ENCODE data around the gene TSPAN4.

TSPAN4 gene

DNA sequence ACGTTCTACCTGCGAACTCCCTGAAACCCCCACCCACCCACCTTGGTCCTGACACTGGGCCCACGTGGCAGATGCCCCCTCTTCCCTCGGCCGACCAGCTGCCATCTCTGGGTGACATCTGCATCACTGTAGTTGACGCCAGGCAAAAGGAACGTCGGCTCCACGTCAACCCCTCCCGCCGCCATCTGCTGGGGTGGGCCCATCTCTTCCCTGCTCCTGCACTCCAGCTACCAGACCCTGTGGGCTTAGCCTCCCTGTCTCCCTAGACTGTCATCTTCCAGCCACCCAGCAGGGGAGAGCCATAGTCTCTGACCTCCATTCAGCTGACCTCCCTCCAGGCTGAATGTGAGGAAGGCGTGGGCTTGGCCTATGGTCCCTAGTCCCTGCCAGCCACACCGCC, 46.6 kb downstream of the TSPAN4 start:
- no peak for DNase-seq

DNA sequence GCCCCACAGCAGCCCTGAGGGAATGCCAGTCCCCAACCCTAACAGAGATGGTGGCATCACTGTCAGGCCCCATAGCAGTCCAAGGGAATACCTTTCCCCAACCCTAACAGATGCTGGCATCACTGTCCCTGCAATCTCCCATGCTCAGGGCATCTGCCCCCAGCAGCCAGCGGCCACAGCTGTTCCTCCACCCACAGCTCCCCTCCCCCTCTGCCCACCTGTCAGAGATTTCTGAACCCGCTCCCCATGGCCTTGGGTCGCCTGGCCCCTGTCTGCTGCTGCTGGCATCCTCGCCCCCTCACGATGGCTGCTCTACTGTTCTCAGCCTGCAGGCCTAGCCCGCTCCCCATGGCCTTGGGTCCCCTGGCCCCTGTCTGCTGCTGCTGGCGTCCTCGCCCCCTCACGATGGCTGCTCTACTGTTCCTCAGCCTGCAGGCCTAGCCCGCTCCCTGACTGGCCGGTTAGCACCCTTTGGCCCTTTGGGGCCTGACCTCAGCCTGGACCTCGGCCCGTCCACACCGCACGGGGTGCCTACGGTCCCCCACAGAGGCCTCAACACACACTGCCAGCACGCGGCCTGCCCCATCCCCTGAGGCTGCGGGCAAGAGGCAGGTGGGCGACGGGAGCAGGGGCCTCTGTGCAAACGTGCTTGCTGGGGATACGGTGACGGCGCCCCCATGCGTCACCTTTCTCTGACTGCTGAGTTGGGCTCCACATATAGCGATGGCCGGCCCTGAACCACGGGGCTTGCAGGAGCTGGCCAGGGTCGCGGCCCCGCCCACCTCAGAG, 47.2 kb downstream of the TSPAN4 start:
- DNase-seq: no peak

DNA sequence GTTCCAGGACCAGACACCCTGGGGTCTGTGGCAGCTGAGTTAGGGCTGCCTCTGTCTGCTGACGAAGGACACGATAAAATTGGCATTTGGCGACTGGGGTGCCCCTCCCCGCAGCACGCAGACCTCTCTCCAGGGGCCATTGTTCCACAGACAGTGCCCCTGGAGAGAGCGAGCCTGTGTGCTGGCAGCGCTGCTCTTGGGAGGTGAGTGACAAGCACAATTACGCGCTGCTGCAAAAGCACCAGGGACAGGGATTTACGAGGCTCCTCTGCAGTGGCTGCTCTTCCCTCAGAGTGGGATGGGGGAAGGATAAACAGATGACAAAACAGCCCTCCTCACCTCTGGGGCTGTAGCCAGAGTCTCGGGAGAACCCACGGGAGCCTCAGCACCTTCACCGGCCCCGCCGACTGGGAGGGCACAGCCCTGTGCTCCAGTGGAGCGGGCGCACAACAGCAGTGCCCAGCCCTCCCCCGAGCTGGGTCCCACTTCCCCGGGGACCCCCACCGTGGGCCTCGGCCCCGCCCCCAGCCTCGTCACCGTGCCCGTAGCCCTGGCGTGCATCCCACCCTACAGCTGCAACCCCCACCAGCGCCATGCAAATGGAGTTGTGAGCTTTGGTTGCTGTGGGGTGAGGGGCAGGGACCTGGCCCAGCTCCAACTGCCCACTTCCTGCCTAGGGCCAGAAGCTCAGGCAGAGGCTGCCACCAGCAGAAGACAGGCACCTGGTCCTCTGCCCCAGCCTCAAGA, 48.3 kb downstream of the TSPAN4 start:
- DNase-seq: no peak

DNA sequence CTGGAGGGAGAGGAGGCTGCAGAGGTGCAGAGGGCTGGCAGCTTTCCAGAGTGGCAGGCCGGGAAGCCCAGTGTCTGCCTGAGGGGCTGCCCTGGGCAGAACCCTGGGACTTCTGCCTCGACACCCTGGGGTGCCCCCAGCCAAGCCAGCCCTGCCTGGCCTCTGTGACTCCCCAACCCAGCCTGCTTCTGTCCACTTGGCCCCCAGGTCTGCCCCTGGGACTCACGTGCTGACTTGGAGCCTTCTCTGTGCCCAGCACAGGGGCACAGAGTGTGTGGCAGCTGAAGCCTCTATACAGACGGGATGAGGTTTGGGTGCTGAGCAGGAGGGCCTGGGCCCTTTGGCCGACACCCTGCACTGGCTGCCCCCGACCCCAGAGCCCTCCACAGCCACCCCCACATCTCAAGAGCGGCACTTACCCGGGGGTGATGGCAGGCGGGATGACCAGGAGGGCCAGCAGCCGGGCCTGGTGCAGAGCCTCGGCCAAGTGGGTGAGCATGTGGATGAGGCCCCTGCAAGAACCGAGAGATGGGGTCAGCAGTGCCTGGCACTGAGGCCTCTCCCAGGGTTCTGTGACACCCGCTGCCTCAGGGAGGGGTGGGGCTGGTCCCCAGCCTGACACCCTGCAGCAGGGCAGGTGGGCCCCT, 50.5 kb downstream of the TSPAN4 start:
- DNase-seq: no peak

DNA sequence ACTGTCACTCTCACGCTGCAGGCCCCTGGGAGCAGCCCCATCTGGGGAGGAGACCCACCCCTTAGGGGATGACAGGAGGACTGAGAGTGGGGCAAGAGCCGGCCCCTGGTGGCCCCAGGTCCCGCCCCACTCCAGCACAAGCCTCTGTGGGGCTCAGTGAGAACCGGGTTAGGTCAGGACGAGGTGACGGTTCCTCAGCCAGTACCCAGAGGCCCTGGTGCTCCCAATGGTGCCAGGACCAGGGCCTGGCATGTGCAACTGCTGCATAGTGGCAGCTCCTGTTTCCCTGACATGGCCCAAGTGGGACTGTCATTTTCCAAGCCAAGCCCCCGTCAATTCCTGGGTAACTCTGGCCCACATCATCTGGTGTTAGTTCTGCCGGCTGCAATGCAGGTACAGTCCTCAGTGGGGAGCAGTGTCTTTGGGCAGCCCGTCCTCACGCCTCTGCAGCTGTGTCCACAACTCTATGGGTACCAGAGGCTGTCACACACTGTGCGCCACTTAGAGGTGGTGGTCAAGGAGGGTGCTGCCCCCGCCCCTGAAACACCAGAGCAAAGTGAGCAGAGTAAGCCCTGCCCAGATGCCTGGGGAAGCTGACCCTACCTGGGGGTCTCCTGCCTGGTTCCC, 52.0 kb downstream of the TSPAN4 start:
- DNase-seq: no peak

DNA sequence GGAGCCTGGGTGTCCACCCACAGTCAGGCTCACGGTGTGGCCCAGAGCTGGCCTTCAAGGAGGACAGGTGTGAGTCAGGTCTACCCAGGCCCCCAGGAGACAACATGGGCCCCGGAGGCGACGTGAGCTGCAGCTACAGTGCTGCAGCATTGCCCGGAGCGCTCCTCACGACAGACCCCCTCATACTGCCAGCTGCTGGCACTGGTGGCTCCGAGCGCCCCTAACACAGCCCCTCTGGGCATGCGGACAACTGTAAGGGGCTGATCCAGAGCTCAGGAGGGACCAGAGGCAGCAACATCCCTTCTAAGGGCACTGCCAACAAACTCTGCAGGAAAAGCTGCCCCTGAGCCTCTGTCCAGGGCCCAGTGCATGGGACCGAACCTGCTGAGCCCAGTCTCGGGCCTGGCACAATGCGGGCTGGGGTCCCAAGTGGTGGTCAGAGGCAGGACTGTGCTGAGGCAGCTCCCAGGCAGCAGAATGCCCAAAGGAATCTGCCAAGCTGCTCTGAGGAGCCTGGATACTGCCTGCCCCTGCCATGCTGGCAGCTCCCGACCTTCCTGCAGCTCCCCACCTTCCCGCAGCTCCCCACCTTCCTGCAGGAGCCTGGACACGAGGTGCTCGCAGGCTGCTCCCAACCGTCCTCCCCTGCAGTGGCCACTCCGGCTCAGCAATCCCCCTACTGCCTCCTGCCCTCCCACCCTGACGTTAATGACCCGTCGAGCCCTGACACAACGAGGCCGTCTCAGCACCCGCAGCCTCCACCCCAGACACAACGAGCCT, 52.9 kb downstream of the TSPAN4 start:
- DNase-seq: no peak

DNA sequence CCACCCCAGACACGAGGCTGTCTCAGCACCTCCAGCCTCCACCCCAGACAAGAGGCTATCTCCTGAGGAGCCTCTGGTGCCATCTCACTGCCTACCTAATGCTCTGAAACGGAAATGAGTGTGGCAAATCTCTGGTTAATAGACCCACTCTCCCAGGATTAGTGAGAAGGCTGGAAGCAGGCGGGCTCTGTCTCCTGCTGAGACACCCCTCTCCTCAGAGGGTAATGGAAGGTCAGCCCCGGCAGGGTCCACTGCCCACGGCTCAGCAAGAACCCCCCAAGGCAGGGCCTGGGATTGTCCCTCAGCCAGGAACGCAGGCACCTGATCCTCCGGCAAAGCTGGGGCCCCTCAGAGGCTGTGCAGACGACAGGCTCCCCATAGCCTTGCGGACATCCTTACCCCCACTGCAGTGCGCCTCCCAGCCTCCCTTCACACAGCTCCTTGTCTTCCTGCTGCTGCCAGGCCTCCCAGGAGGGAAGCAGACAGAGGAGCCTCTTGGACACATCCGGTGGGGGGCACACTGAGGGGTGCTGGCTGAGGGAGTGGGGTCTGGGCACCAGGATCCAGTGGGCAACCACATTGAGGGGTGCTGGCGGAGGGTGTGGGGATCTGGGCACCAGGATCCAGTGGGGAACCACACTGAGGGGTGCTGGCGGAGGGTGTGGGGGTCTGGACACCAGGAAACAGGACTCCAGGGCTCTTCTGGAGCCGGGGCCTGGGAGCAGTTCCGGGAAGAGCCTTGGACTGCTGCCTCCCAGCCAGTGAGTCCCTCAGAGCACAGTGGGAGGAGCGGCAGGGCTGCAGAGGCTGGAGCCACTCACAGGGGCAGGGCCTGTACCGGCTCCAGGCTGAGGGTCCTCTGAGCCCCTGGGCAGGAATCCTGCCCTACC, 54.8 kb downstream of the TSPAN4 start:
- DNase-seq: peak in 1 of 14 donors; percentile 27

DNA sequence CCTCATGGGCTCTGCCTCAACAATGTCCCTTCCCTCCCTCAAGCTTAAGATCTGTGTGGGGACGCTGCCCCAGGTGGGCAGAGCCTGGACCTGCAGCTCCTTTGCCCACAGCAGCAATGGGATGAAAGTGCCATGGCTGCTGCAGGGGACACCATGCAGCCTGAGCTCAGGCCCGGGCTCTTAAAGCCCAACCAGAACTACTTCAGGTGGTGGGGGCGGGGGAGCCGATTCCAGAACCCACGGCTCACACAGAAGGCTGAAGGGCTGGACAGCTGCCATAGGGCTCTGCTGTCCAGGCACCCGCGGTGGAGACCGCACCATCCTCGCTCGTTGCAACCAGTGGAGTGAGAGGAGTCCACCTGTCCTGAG, 55.5 kb downstream of the TSPAN4 start:
- DNase-seq: peak in 2 of 14 donors; percentile 42 to 92

DNA sequence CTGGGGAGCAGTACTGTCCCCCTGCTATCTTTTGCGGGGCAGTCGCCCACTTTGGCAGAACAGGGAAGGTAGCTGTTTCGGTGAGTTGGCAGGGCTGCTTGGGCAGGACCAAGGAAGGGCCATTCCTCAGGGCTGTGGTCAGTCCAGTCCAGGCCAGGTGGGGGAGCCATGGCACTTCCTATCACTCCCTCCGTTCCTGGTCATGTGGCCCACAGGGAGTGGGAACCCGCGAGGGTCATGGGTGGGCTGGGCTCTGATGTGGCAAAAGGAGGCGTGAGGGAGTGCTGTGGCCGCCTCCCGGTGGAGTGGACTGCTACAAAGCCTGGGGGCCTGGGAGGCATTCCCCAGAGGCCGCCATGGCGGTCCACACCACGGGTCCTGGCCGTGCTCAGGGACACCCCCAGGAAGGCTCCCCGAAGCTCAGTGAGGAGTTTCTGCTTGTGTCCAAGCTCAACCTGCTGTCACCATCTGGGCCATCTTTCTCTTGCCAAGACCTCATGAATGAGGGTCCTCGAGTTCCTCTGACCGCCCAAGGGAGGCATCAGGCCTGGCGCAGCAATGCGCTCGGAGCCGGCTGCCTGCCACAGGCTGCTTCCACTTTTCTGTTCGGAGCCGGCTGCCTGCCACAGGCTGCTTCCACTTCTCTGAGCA, 56.0 kb downstream of the TSPAN4 start:
- DNase-seq: peak in 2 of 14 donors; percentile 35 to 92

DNA sequence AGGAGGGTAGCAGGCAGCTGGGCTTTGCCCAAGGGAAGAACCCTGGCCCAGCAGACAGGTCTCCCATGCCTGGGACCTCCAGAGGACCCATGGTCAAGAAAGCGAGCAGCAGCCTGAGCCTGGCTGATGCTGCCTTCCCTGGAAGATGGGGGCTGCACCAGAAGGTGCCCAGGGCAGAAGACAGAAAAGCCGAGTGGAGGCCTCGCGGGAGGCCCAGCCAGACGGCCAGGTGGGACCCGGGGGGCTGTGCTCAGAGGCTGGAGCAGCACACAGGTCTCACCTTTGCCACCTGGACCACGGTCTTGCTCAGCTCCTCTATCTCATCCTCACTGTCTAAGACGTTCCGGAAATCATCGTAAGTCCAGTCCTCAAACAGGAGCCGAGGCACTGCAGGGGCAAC, 57.1 kb downstream of the TSPAN4 start:
- no peak for DNase-seq

DNA sequence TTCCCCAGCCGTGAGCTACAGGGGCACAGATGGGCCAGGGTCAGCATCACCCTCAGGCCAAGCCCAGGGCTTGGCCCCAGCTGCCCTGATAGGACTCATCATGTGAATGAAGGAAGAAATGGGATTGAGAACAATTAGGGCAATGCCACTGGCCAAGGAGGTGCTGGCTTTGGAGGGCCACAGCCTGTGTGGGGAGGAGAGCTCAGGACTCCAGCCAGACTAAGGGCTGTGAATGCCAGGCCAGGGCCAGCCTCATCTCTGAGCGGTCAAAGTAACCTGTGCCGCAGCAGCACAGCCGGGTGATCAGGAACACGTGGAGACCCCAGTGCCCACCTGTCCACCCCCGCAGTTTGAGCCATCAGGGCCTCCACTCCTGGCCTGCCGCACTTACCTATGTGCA, 57.9 kb downstream of the TSPAN4 start:
- peak in 1 of 14 donors; percentile 27 for DNase-seq

DNA sequence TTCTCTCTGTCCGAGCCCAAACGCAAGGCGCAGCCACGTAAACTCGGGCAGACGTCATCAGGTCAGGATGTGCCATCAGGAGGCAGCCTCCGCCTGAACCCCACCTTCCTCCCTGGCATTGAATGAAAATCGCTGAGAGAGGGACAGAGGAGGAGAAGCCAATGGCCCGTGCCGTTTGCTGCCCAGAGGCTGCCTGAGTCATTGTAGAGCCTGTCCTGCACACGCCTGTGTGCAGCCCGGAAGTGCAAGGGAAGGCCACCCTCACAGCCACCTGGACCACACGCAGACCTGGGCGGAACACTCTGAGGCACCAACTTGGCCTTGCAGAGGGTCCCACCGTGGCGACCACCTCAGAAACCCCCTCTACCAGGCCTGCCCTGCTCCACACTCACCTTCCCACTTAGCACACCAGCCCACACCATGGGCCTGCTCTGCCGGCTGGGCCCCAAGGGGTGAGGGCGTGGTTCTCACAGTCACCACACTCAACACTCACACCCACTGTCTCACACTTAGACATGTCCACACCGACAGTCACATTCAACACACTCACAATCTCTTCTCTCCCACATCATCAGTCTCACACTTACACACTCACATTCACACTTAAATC, 58.9 kb downstream of the TSPAN4 start:
- DNase-seq: no peak

DNA sequence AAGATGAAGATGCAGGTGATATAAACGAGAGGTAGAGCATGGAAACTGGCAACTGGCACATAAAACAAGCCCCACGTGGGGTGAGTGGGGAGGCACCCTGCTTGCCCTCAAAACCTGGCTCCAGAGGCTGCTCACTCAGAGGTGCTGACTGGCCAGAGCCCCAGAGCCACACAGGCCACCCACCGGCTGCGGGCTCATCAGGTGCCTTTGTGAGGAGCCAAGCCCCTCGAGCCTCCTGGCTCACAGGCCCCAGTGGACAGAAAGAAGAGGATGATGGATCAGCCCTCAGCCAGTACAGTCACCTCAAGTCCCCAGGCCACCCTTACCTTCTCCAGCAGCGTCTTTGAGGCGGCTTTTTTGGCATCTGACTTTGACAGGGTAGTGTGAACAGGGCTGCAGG, 61.7 kb downstream of the TSPAN4 start:
- no peak for DNase-seq

DNA sequence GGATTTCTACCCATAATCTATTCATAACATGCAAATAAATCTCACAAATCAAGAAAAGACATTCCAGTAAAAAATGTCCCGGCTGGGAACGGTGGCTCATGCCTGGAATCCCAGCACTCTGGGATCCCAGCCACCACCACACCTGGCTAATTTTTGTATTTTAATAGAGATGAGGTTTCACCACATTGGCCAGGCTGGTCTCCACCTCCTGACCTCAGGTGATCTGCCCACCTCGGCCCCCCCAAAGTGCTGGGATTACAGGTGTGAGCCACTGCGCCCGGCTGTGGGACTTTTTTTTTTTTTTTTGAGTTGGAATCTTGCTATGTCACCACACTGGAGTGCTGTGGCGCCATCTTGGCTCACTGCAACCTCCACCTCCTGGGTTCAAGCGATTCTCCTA, 63.3 kb downstream of the TSPAN4 start:
- DNase-seq: no peak

DNA sequence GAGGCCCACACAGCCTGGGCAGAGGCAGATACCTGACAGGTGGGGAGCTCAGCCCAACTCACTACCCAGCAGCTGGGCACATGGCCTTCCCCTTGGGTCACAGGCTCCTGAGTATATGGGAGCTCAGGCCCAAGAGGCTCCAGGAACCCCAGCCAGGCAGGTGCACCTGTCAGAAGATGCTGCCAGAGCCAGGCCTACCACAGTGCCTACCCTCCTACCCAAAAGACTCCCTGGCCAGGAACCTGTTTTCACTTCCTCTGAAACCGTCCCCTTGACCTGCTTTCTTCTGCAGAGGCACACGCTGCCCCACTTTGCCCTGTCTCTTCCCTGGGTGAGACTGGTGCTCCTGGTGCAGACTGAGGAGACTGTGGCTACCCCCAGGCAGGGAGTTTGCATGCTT, 65.0 kb downstream of the TSPAN4 start:
- no peak for DNase-seq

DNA sequence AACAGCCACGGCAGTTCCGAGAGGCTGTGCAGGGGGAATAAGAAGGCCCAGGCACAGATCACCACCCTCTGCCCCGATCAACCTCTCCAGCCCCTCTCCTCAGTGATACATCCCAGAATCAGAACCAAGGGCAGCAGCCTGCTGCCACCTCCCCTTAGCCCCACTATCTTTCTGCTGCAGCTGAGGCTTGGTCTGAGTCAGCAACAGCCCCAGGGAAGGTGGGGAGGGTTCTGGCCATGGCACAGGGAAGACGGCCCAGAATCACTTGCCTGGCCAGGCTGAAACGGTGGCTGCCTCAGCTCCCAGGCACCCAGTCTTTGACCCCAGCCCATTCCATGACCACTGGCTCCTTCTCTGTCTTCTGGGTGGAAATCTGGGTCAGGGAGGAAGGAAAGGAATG, 65.6 kb downstream of the TSPAN4 start:
- no peak for DNase-seq

DNA sequence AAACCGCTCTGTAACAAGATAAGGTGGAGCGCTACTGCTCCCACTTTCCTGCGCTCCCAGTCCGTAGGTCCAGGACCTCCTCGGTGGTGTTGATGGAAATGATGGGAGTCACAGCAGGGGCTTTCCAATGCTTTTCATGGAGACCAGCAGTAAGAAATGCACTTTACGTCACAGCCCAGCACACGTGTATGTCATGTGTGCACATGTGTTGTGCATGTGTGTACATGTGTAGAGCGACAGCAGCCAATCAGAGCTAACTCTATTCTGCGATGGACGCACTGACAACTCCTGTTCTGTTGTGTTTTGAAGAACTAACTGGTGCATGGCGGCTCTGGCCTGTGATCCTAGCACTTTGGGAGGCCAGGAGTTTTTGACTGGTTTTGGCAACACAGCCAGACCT, 66.8 kb downstream of the TSPAN4 start:
- no peak for DNase-seq

DNA sequence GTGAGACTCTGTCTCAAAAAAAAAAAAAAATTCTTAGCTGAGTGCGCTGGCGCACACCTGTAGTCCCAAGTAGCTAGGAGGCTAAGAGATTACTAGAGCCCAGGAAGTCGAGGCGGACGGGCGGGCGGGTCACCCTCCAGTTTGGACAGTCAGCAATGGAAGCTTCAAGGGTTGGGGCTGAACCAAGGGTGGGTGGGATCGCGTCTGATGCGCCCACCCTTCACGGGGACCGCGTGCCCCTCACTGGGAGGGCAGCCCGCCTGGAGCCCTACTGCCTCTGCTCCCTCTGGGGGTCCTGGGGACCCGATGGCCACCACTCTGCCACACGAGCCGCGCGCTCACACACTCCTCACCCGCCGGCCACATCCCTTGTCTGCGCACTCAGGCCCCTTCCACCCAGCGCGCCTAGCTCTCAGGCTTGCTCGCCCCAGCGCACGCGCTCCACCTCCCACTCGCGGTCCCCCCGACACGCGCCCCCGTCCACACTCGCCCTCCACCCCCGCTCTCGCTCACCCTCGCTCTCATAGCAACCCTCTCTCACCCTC, 67.5 kb downstream of the TSPAN4 start:
- no peak for DNase-seq

DNA sequence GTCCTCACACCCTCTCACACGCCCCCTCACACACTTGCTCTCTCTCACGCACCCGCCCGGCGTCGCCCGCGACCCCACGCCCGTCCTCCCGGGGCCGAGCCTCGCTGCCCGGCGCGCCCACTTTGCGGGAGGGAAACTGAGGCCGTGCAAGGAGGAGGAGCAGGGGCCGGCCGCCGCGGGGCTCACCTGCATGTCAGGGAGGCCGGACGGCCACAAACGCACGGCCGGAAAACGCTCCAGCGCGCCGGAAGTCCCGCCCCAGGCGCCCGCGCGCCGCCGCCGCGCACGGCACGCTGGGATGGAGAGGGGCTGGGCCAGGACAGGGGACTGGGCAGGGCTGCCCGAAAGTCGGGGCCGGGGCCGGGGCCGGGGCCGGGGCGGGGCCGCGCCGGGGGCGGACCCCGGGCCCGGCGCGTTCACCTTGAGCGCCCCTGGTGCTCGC, 68.0 kb downstream of the TSPAN4 start, which contains the start of gene CHID1:
CHID1 (minus strand) TSS at position 222 of the 442 bp plus-strand sequence. CDS start 5,994 bp downstream, outside the sequence.
- peak in 13 of 14 donors; percentile 52 to 93 (median 80) for DNase-seq
